Urothelium cell line (cell line): ENCODE measurements around the gene TTC7B.

Experiments used
- DNase-seq: peaks from one replicate; pipeline ENCODE4 v3.0.0; 2011; ENCODE audit warnings: low spot score, mixed read lengths
- FAIRE-seq: peaks from 2 replicates; lab custom pipeline; 2011; peaks lifted over from hg19 to GRCh38; lab: Jason Lieb, UNC

TTC7B gene

GRCh38 chr14:90569606-90570387 lies 246.4 kb downstream of the TTC7B start:
- FAIRE-seq, result no peak
- no peak for DNase-seq

- FAIRE-seq (no peak), DNase-seq (no peak)
Observed at GRCh38 chr14:90569201-90569600, 247.0 kb downstream of the TTC7B start.

GRCh38 chr14:90568405-90568804 lies 247.8 kb downstream of the TTC7B start:
- DNase-seq, result no peak
- no peak for FAIRE-seq

GRCh38 chr14:90567991-90568390 lies 248.2 kb downstream of the TTC7B start:
- FAIRE-seq, result no peak

GRCh38 chr14:90567191-90567590 lies 249.0 kb downstream of the TTC7B start:
- FAIRE-seq (no peak), DNase-seq (no peak)

More at GRCh38 chr14:90567991-90568390, 248.2 kb downstream of the TTC7B start:
- DNase-seq, result no peak

- DNase-seq (no peak), FAIRE-seq (no peak)
Observed at GRCh38 chr14:90566481-90566880, 249.7 kb downstream of the TTC7B start.

- FAIRE-seq (no peak), DNase-seq (no peak)
Observed at GRCh38 chr14:90564496-90564895, 251.7 kb downstream of the TTC7B start.

GRCh38 chr14:90562652-90563051 lies 253.6 kb downstream of the TTC7B start:
- no peak for FAIRE-seq
- no peak for DNase-seq

- DNase-seq (no peak), FAIRE-seq (no peak)
Observed at GRCh38 chr14:90561920-90562319, 254.3 kb downstream of the TTC7B start.

- DNase-seq (no peak), FAIRE-seq (no peak)
Observed at GRCh38 chr14:90560991-90561390, 255.2 kb downstream of the TTC7B start.

- DNase-seq (no peak), FAIRE-seq (no peak)
Observed at GRCh38 chr14:90560558-90560957, 255.7 kb downstream of the TTC7B start.

- DNase-seq (no peak), FAIRE-seq (no peak)
Observed at GRCh38 chr14:90559811-90560492, 256.3 kb downstream of the TTC7B start.

GRCh38 chr14:90558983-90559590 lies 257.1 kb downstream of the TTC7B start:
- FAIRE-seq (no peak), DNase-seq (no peak)

GRCh38 chr14:90558041-90558982 lies 257.9 kb downstream of the TTC7B start:
- FAIRE-seq (no peak), DNase-seq (no peak)

GRCh38 chr14:90557516-90557915 lies 258.7 kb downstream of the TTC7B start:
- no peak for FAIRE-seq
- DNase-seq, result no peak

GRCh38 chr14:90556666-90557450 lies 259.4 kb downstream of the TTC7B start:
- DNase-seq (no peak), FAIRE-seq (no peak)

GRCh38 chr14:90556012-90556477 lies 260.2 kb downstream of the TTC7B start:
- DNase-seq (no peak), FAIRE-seq (no peak)

GRCh38 chr14:90555126-90556011 lies 260.9 kb downstream of the TTC7B start:
- FAIRE-seq, result no peak

GRCh38 chr14:90554341-90554740 lies 261.9 kb downstream of the TTC7B start:
- no peak for DNase-seq
- no peak for FAIRE-seq

More at GRCh38 chr14:90555126-90556011, 260.9 kb downstream of the TTC7B start:
- DNase-seq, result no peak
